SK-N-MC (cell line): ENCODE data around the gene EID3.

Source experiments
- DNase-seq: peaks from one replicate; pipeline ENCODE4 v3.0.0-alpha.2; 2011; ENCODE audit warnings: low read depth, low spot score
- H3K27ac ChIP-seq: fragments of 200-600 bp; sonication (generic); 2 replicates; pipeline ENCODE4 v1.5.1; 2016; ENCODE audit warnings: mixed run types
- H3K36me3 ChIP-seq: fragments of 200-600 bp; sonication (generic); 2 replicates; pipeline ENCODE4 v1.6.1; 2017; ENCODE audit warnings: antibody characterized with exemption, low read length, mixed read lengths; ENCODE audit not compliant: insufficient read depth
- H3K4me3 ChIP-seq: fragments of 200-600 bp; sonication (generic); 2 replicates; pipeline ENCODE4 v1.5.1; 2016
- H3K9ac ChIP-seq: fragments of 200-600 bp; sonication (generic); 2 replicates; pipeline ENCODE4 v1.8.0; 2017; ENCODE audit warnings: mixed run types, mixed read lengths; ENCODE audit not compliant: insufficient read length
- H3K9me3 ChIP-seq: fragments of 200-600 bp; sonication (generic); 2 replicates; pipeline ENCODE4 v1.6.1; 2017; ENCODE audit warnings: low read depth, mild to moderate bottlenecking, antibody characterized with exemption, low read length, moderate library complexity, mixed read lengths
- EZH2 ChIP-seq: fragments of 200-600 bp; sonication (generic); IDR thresholded peaks from one replicate; pipeline ENCODE4 v1.6.1; 2017; ENCODE audit warnings: antibody characterized with exemption
- FOXP2 ChIP-seq: optimal IDR thresholded peaks from 2 replicates; pipeline ENCODE3; 2011; ENCODE audit warnings: mild to moderate bottlenecking, moderate library complexity; ENCODE audit not compliant: insufficient read depth; ENCODE audit errors: extremely low read length, control extremely low read depth
- POLR2AphosphoS5 ChIP-seq: IDR thresholded peaks from 2 replicates; pipeline ENCODE4 v1.6.1; 2012; ENCODE audit warnings: mild to moderate bottlenecking, low read depth, low read length, borderline replicate concordance

The EID3 gene

GRCh38 chr12:104306376-104306775 lies 2.8 kb downstream of the EID3 start:
- no peak overlapping the region for H3K27ac ChIP-seq
- DNase-seq: no peak
- H3K36me3 ChIP-seq: peaks cover 65% of the 10 kb centered on the region
- no peak overlapping the region for H3K4me3 ChIP-seq
- no peak overlapping the region for H3K9ac ChIP-seq
- no peaks in the 10 kb centered on the region for H3K9me3 ChIP-seq
- TF ChIP-seq POLR2AphosphoS5: no peak
- TF ChIP-seq FOXP2: no peak
- TF ChIP-seq EZH2: no peak

- DNase-seq: no peak
- Histone ChIP-seq H3K9ac (no peak overlapping the region), H3K4me3 (no peak overlapping the region)
These were observed 3.6 kb downstream of the EID3 start for GRCh38 chr12:104306943-104307654.

GRCh38 chr12:104307655-104308000 lies 4.1 kb downstream of the EID3 start:
- H3K4me3 ChIP-seq: no peak overlapping the region
- no peak overlapping the region for H3K27ac ChIP-seq
- no peaks in the 10 kb centered on the region for H3K9me3 ChIP-seq
- H3K36me3 ChIP-seq: peaks cover 68% of the 10 kb centered on the region
- TF ChIP-seq POLR2AphosphoS5 (no peak), EZH2 (no peak), FOXP2 (no peak)
- no peak for DNase-seq
- H3K9ac ChIP-seq: no peak overlapping the region

More at GRCh38 chr12:104306943-104307654, 3.6 kb downstream of the EID3 start:
- Histone ChIP-seq H3K36me3 (peaks cover 64% of the 10 kb centered on the region), H3K9me3 (no peaks in the 10 kb centered on the region), H3K27ac (no peak overlapping the region)
- TF ChIP-seq EZH2: no peak

GRCh38 chr12:104309446-104309993 lies 6.0 kb downstream of the EID3 start:
- H3K27ac ChIP-seq: 0 out of 2 replicates have a peak overlapping the region, but pooled peaks have one; percentile 11
- no peak for DNase-seq
- no peak overlapping the region for H3K9ac ChIP-seq
- peaks cover 70% of the 10 kb centered on the region for H3K36me3 ChIP-seq
- no peak for TF ChIP-seq FOXP2
- no peak for TF ChIP-seq POLR2AphosphoS5
- no peaks in the 10 kb centered on the region for H3K9me3 ChIP-seq
- no peak overlapping the region for H3K4me3 ChIP-seq

GRCh38 chr12:104310751-104311633 lies 7.5 kb downstream of the EID3 start:
- peaks cover 70% of the 10 kb centered on the region for H3K36me3 ChIP-seq
- no peaks in the 10 kb centered on the region for H3K9me3 ChIP-seq
- TF ChIP-seq FOXP2: no peak
- H3K27ac ChIP-seq: no peak overlapping the region; the same call in 1 of the 2 replicates
- no peak overlapping the region for H3K4me3 ChIP-seq
- no peak overlapping the region for H3K9ac ChIP-seq
- no peak for DNase-seq

- Histone ChIP-seq H3K9me3 (no peaks in the 10 kb centered on the region), H3K4me3 (no peak overlapping the region), H3K36me3 (peaks cover 76% of the 10 kb centered on the region), H3K27ac (no peak overlapping the region), H3K9ac (no peak overlapping the region)
- TF ChIP-seq FOXP2: no peak
- TF ChIP-seq POLR2AphosphoS5: no peak
- no peak for TF ChIP-seq EZH2
- no peak for DNase-seq
These were observed 8.7 kb downstream of the EID3 start for GRCh38 chr12:104312202-104312601.

- Histone ChIP-seq H3K9me3 (no peaks in the 10 kb centered on the region), H3K9ac (no peak overlapping the region), H3K27ac (no peak overlapping the region), H3K4me3 (no peak overlapping the region), H3K36me3 (peaks cover 78% of the 10 kb centered on the region)
- no peak for DNase-seq
- no peak for TF ChIP-seq POLR2AphosphoS5
- TF ChIP-seq FOXP2: no peak
- TF ChIP-seq EZH2: no peak
These were observed 9.1 kb downstream of the EID3 start for GRCh38 chr12:104312654-104313053.

- no peaks in the 10 kb centered on the region for H3K9me3 ChIP-seq
- no peak overlapping the region for H3K9ac ChIP-seq
- TF ChIP-seq EZH2 (no peak), POLR2AphosphoS5 (no peak), FOXP2 (no peak)
- no peak for DNase-seq
- peaks cover 87% of the 10 kb centered on the region for H3K36me3 ChIP-seq
- no peak overlapping the region for H3K27ac ChIP-seq
- no peak overlapping the region for H3K4me3 ChIP-seq
These were observed 10.2 kb downstream of the EID3 start for GRCh38 chr12:104313568-104314241.
